ENCODE results near the gene ECT2L. TPM values are rescaled to one million over a fixed set of nuclear protein-coding genes. Genes with fewer than 3 reads are reported as not detected.

Gene ECT2L
- total RNA-seq, 6 experiments from 2014 or later = not detected

- no peak overlapping the region for H3K27ac Mint-ChIP-seq
- TF ChIP-seq CTCF (IDR thresholded peaks at IDR 0.05) = no peak
- H3K4me3 Mint-ChIP-seq = no peak overlapping the region
- H3K9me3 Mint-ChIP-seq = no peaks in the 10 kb centered on the region
- H3K36me3 Mint-ChIP-seq (ENCODE audit: low read depth) = no peaks in the 10 kb centered on the region
- H3K4me1 Mint-ChIP-seq (ENCODE audit: low read depth) = no peaks in the 10 kb centered on the region; the same call in 1 of the 2 replicates
- peaks cover 1% of the 10 kb centered on the region for H3K27me3 Mint-ChIP-seq (ENCODE audit: insufficient read depth)
- DNase-seq = no peak
Measured at GRCh38 chr6:138863321-138863720, 67.4 kb downstream of the ECT2L start.

GRCh38 chr6:138864343-138864890, 68.5 kb downstream of the ECT2L start:
- no peak for TF ChIP-seq CTCF (IDR thresholded peaks at IDR 0.05)
- no peak for DNase-seq
- no peaks in the 10 kb centered on the region for H3K36me3 Mint-ChIP-seq (ENCODE audit: low read depth)
- H3K4me3 Mint-ChIP-seq = no peak overlapping the region
- no peaks in the 10 kb centered on the region for H3K9me3 Mint-ChIP-seq
- peaks cover 3% of the 10 kb centered on the region for H3K4me1 Mint-ChIP-seq (ENCODE audit: low read depth)
- no peak overlapping the region for H3K27ac Mint-ChIP-seq
- H3K27me3 Mint-ChIP-seq (ENCODE audit: insufficient read depth) = peaks cover 1% of the 10 kb centered on the region

- Mint-ChIP-seq H3K9me3 (no peaks in the 10 kb centered on the region), H3K27me3 (ENCODE audit: insufficient read depth) (peaks cover 1% of the 10 kb centered on the region), H3K4me1 (ENCODE audit: low read depth) (peaks cover 4% of the 10 kb centered on the region), H3K27ac (no peak overlapping the region), H3K4me3 (no peak overlapping the region), H3K36me3 (ENCODE audit: low read depth) (no peaks in the 10 kb centered on the region)
- no peak for DNase-seq
- no peak for TF ChIP-seq CTCF (IDR thresholded peaks at IDR 0.05)
Measured at GRCh38 chr6:138865480-138866109, 69.7 kb downstream of the ECT2L start.

DNA sequence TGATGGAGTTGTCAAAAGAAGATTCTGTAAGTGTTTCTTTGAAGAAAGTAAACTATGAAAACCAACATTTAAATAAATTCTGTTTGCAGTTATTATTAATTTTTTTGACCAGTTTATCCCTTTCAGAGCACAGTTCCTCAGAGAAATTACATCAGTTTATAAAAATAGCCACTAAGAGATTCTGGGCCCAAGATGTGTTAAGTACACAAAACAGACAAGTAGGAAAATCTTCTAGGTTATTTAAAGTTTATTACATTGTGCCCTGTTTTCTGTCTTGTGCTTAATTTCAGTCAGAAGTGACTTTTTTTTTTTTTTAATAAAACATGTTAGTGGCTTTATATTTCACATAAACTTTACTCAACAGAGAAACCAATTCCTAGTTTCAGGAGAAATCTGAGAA, 72.3 kb downstream of the ECT2L start:
- peaks cover 4% of the 10 kb centered on the region for H3K4me1 Mint-ChIP-seq (ENCODE audit: low read depth)
- H3K4me3 Mint-ChIP-seq = no peak overlapping the region
- H3K36me3 Mint-ChIP-seq (ENCODE audit: low read depth) = no peaks in the 10 kb centered on the region
- no peak for TF ChIP-seq CTCF (IDR thresholded peaks at IDR 0.05)
- H3K27ac Mint-ChIP-seq = no peak overlapping the region
- DNase-seq = no peak
- H3K9me3 Mint-ChIP-seq = no peaks in the 10 kb centered on the region
- peaks cover 1% of the 10 kb centered on the region for H3K27me3 Mint-ChIP-seq (ENCODE audit: insufficient read depth)

DNA sequence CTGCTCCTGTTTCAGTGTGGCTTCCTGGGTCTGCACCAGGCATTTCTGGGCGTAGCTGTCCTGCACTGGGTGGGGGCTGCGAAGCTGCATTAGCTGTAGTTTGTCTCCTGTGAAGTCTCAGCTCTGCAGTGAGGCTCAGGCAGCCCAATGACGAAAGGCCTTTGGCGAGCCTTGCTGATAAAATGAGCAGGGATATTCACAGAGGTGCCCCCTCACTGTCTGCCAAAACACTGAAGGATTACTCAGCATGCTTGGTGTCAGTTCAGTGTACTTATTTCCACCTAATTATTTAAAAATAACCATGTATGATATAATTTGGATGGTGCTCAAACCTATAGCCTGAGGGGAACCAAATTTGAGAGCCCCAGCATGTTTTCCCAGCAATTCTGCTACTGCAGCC, 73.5 kb downstream of the ECT2L start:
- Mint-ChIP-seq H3K4me3 (no peak overlapping the region), H3K27ac (no peak overlapping the region), H3K36me3 (ENCODE audit: low read depth) (no peaks in the 10 kb centered on the region), H3K4me1 (ENCODE audit: low read depth) (peaks cover 4% of the 10 kb centered on the region), H3K9me3 (no peaks in the 10 kb centered on the region), H3K27me3 (ENCODE audit: insufficient read depth) (peaks cover 1% of the 10 kb centered on the region)
- no peak for DNase-seq
- no peak for TF ChIP-seq CTCF (IDR thresholded peaks at IDR 0.05)

Data from HFFc6 (cell line).